Spleen (tissue), 7 donors: Measurements from ENCODE around the gene MRPS9.

Source experiments
- POLR2A ChIP-seq, 3 donors: fragments of 450-650 bp; IDR thresholded peaks; one replicate each; pipeline ENCODE4 v1.5.1; 2017; ENCODE audit warnings: antibody characterized with exemption in 3 of 3, mild to moderate bottlenecking in 1 of 3
- TF ChIP-seq, protein P1 (sequence below), 11 experiments: fragments of 200-600 bp in 7 of 11; fragments of 450-650 bp in 4 of 11; sonication (generic) in 4 of 11; IDR thresholded peaks in 8 of 11; conservative IDR thresholded peaks in 3 of 11; 1 replicate in 7 of 11; 2 replicates in 4 of 11; pipeline versions ENCODE4 v1.4.0 to v1.8.0; 2016 to 2021; ENCODE audit warnings: antibody characterized with exemption in 11 of 11, inconsistent platforms in 4 of 11, mild to moderate bottlenecking in 1 of 11
- donor health status: DM: no; HTN: no; CAD: no; lungs with moderate emphysema.
- donor health status: DM: no; HTN: no; CAD: no.
- donor health status: DM: no; HTN: no; CAD: no.

DNA sequence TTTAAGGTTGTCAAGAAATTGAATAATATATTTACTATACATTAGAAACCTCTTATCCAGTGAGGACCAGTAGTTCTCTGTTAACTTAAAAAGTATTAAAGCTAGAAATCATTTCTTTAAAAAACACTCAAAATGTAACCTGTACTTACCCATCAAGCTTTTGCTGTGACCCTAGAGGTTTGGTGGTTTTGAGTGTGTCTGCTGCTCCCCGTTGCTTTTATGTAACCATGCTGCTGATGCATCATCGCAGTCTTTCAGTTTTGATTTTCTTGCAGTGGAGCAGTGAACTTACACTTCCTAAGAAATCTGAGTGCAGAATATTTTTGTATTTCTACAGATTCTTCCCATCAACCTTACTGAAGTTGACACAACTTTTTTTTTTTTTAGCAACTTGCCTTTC lies 34.2 kb downstream of the MRPS9 start:
- TF ChIP-seq POLR2A (IDR thresholded peaks at IDR 0.05): no peak
- TF ChIP-seq, protein P1, sequence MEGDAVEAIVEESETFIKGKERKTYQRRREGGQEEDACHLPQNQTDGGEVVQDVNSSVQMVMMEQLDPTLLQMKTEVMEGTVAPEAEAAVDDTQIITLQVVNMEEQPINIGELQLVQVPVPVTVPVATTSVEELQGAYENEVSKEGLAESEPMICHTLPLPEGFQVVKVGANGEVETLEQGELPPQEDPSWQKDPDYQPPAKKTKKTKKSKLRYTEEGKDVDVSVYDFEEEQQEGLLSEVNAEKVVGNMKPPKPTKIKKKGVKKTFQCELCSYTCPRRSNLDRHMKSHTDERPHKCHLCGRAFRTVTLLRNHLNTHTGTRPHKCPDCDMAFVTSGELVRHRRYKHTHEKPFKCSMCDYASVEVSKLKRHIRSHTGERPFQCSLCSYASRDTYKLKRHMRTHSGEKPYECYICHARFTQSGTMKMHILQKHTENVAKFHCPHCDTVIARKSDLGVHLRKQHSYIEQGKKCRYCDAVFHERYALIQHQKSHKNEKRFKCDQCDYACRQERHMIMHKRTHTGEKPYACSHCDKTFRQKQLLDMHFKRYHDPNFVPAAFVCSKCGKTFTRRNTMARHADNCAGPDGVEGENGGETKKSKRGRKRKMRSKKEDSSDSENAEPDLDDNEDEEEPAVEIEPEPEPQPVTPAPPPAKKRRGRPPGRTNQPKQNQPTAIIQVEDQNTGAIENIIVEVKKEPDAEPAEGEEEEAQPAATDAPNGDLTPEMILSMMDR (IDR thresholded peaks at IDR 0.05 in 8 of 11, conservative IDR thresholded peaks at IDR 0.05 in 3 of 11): no peak
